Pons (tissue), 1 donor: ENCODE data around the gene SLC7A10.
"Not testable (repeated sequence)": the region's sequence is repeated elsewhere in the genome, so short reads cannot be mapped to it uniquely, and the experiment has no call there.

Source experiments
- DNase-seq: peaks from one replicate; pipeline ENCODE4 v3.0.0-alpha.2; 2016; ENCODE audit warnings: low spot score

The SLC7A10 gene

DNA sequence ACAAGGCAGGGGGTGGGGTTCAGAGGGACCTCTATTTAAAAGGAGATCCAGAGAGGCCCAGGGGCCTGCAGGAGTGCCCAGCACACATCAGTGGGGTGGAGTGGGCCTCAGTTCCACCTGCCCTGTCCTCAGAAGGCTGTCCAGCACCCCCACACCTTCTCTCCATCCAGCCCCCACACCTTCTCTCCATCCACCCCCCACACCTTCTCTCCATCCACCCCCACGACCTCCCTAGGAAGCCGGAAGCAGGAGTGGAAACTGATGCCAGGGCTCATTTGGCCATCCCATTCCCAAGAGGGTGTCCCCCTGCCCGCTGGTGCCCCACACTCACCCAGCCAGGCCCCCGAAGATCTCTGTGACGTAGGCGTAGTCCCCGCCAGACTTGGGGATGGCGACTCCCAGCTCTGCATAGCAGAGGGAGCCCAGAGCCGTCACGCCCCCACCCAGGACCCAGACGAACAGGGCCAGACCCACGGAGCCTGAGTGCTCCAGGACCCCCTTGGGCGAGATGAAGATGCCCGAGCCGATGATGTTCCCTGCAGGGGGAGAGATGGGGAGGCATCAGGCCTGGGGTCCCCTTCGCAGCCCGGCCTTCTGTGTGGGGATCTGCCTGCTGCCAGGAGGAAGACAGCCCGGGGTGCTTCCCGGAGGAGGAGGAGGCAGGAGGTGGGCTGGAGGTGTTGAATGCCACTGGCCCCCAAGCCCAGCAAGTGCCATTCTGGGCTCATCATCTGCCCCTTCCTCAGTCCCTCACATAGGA, 10.0 kb downstream of the SLC7A10 start:
- no peak for DNase-seq

DNA sequence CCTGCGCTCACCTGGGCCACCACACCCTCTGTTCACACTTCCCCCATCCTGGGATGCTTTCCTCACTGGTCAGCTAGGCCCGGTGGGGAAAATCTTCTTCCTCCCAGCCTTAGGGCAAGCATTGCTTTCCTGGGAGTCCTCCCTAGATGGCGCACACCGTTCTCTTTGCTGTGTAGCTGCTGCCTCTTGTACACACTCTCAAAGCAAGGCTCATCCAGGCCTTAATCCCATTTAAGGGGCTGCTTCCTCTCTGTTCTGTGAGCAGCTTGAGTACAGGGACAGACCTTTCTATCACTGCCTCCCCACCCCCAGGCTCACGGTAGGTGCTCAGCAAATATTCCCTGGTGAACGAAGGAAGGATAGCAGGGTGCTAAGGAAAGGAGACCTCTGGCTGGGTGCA, 11.1 kb downstream of the SLC7A10 start:
- no peak for DNase-seq

DNA sequence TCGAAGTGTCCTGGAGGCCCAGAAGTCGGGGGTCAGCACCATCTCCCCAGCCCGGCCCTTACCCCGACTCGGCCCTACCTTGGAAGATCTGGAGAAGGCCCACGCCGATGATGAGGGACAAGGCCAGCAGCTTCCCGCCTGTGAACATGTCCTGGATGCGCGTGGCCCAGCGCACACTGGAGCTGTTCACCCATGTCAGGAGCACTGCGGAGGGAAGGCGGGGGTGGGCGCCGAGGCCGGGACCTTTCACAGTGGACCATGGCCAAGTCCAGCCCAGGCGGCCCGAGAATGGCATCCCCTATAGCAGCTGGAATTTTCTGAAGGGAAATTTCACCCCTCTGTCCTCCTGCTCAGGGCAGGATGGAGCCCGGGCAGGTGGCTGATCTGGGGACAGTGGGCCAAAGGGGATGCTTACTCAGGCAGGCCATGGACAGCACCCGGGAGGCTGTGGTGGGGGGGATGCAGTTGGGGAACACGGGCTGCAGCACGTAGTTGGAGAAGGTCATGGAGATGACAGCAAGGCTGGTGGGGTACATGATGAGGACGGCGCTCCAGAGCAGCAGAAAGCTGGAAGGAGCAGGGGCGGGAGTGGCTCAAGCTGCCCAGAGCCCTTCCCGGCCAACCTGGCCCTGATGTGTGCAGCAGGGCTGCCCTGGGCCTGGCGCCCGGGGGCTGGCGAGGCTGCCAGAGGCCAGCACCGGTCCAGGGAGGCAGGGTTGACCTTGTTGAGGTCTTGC, 13.0 kb downstream of the SLC7A10 start:
- no peak for DNase-seq

DNA sequence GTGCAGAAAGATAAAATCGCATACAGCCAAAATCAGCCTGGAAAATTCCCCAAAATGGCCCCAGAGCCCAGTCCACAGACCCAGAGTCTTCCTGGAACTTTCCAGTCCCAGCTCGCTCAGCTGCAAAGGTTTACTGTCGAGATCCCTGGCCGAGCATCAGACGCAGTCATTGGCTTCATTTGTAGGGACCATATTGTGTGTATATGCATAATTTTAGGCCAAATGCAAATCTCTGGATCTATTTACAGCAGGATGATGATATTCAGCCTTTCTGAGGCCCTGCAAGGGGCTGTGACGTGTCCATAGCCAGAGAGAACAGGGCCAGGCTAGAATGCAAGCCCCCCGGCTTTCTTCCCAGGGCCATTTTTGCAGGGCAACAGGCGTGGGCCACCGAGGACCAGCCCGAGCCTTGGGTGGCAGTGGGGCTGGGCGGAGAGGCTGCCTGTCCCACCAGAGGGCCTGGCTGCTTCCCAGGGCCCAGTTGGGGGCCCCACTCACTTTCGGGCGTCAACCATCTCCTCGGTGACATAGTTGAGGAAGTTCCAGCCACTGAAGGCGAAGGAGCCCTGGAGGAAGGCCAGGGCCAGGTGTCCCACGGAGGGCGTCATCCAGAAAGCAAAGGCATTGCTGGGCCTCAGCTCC, 13.7 kb downstream of the SLC7A10 start:
- DNase-seq = no peak

DNA sequence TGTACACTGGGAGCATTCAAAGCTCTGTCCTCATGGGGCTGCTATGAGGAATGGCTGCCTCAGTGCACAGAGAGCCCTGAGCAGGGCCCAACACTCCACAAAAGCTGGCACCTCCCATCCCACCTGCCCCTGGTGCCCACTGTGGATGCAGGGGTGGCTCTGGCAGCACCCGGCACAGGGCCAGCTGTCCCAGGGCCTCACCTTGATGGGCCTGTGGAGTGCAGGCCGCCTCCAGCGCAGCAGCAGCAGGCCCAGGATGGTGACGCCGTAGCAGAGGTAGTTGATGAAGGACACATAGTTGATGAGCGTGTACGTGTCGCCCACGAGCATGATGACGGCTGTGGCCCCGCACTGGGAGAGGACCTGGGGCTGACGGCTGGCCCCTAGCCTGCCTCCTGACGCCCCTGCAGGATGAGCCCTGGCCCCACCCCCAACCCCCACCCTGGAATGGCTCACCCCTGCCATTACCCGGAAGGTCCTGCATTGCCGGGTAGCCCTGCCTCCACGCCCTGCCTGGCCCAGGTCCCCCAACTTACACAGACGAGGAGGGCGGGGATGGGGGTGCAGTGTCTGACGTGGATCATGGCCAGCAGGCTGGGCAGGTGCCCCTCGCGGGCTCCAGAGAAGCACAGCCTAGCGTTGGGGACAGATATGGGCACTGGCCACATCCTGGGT, 15.2 kb downstream of the SLC7A10 start:
- DNase-seq = no peak

DNA sequence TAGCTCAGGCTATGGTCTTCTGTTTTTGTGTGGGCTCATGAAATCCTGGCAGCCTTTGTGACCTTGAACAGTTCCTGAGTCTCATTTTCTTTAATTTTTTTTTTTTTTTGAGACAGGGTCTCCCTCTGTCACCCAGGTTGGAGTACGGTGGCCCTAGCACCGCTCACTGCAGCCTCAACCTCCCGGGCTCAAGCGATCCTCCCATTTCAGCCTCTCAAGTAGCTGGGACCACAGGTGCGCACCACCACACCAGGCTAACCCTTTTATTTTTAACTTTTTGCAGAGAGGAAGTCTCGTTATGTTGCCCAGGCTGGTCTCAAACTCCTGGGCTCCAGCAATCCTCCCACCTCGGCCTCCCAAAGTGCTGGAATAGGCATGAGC, 15.8 kb downstream of the SLC7A10 start:
- not testable (repeated sequence) for DNase-seq

DNA sequence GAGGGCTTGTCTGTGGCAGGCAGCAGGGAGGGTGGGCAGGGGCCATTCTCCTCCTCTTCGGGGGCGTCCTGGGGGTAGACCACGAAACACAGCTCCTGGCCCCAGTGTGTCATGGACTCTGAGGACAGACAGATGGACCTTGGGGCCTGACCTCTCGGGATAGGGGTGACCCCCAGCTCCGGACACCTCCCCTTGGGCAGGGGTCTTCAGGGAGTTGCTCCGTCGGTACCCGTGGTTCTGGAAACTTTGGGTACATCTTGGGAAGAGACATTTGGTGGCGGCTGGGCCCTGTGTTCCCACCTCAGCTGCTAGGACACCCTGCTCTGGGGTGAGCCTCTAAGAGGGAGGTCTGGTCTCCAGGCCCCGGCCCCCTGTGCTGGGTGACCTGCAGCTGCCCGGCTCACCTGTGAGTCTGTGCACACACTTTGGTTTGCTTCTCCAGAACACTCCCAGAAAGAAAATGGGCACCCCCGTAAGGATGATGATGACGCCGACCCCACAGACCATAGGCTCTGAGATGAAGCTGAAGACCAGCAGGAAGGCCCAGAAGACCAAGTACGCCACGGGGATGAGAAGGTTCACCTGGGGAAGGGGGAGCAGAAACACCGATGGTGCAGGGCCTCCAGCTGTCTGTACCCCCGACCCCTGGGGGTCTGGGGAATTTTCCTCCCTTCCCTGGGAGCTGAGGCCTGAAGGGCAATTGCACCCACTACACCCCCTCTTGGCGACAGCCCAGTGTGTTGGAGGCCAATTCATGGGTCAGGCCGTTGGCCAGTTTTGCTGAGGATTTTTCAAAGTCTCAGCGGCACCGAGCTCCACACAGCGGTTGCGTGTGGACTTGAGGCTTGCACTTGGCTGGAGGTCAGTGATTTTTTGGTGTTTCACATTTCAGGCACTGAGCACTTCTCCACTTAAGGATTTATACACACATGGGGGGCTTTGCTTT, 16.5 kb downstream of the SLC7A10 start:
- DNase-seq = peak; percentile 14

DNA sequence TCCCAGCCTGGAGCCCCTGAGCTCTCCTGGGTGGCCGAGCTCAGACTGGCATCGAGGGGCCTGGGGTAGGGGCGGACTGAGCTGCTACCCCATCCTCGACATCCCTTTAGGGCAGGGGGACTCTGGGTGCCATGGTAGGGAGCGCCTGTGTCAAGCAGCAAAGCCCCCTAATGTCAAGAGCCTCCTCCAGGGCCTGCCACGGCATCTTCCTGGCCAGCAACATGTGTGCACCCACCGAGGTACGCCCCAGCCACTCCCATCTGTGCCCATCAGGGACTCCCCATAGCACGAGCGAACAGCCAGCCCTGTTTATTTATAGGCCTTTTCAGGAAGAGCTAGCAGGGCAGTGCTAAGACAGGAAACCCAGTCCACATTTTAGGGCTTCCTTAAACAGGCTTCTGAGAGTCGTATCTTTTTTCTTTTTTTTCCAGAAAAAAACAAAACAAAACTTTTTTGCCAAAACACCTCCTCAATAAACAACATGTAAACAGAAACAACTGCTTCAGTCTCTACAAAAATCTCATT, 17.2 kb downstream of the SLC7A10 start:
- DNase-seq = peak; percentile 20

DNA sequence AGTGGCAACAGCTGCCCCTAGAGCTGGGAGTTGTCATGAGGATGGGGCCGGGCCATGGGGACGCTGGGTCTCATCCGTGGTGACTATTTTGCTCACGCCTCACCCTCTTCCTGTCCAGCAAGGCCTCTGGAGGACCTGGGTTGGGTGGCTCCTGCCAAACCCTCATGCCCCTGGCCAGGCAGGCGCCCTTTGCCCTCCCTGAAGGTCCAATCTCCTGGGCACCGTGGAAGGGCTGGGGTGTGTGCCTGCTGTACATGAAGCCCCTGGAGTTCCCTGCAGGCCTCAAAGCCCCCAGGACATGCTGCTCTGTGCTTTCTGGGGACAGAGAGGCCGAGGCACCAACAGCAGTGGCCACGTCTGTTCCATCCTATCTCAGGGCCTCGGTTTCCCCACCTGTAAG, 17.7 kb downstream of the SLC7A10 start:
- no peak for DNase-seq

DNA sequence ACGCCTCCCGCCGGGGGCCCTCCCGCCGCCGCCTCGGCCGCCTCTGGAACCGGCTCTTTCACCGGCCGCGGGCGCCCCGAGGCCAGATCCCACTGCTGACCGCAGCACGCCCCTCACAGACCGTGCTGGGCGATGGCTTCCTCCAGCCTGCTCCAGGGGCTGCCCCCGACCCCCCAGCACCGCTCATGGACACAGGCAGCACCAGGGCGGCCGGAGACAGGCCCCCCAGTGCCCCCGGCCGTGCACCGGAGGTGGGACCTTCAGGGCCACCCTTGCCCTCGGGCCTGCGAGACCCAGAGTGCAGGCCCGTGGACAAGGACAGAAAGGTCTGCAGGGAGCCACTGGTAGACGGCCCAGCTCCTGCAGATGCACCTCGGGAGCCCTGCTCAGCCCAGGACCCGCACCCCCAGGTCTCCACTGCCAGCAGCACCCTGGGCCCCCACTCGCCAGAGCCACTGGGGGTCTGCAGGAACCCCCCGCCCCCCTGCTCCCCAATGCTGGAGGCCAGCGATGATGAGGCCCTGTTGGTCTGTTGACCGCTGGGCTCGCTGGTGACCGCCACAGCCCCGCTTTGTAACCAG, 18.5 kb downstream of the SLC7A10 start:
- no peak for DNase-seq

DNA sequence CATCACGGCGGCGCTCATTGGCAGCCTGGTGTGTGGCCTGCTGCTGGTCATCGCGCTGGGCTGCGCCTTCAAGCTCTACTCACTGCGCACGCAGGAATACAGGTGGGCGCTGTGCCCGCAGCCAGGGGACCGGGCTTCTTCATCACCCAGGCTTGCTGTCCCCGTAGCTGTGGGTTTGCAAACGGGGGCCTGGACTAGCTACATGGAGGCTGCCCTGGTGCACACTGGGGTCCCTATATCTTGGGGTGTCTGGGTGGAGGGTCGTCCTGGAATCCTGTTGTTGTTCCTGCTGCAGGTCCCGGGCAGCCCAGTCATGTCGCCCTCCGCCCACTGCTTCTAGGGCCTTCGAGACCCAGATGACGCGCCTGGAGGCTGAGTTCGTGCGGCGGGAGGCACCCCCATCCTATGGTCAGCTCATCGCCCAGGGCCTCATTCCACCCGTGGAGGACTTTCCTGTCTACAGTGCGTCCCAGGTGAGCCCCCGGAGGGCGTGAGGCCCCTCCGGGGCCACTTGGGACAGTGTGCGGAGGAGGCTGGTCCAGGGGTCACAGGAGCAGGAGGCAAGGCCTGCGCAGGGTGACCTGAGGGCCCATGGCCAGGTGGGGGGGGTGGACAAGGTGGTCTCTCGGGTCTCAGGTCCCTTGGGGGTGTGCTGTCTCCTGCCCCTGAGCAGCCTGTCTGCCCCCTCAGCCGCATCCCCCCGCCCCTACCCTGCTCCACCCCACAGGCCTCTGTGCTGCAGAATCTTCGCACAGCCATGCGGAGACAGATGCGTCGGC, 19.2 kb downstream of the SLC7A10 start:
- DNase-seq = no peak

DNA sequence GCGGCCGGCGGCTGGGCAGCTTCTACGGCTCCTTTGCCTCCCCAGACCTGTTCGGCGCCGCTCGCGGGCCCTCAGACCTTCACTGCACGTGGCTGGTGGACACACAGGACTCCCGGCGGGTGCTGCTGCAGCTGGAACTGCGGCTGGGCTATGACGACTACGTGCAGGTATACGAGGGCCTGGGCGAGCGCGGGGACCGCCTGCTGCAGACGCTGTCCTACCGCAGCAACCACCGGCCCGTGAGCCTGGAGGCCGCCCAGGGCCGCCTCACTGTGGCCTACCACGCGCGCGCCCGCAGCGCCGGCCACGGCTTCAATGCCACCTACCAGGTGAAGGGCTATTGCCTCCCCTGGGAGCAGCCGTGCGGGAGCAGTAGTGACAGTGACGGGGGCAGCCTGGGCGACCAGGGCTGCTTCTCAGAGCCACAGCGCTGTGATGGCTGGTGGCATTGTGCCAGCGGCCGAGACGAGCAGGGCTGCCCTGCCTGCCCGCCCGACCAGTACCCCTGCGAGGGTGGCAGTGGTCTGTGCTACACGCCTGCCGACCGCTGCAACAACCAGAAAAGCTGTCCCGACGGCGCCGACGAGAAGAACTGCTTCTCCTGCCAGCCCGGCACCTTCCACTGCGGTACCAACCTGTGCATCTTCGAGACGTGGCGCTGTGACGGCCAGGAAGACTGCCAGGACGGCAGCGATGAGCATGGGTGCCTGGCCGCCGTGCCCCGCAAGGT, 20.0 kb downstream of the SLC7A10 start:
- no peak for DNase-seq

DNA sequence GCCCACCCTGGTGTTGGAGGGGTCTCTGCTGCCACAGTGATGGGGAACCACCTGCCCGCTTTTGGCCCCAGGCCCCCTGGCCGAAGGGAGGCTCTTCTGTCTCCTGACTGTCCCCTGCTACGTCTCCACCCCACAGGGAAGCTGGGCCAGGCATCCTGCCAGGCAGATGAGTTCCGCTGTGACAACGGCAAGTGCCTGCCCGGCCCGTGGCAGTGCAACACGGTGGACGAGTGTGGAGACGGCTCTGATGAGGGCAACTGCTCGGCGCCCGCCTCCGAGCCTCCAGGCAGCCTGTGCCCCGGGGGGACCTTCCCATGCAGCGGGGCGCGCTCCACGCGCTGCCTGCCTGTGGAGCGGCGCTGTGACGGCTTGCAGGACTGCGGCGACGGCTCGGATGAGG, 20.5 kb downstream of the SLC7A10 start:
- DNase-seq = no peak

DNA sequence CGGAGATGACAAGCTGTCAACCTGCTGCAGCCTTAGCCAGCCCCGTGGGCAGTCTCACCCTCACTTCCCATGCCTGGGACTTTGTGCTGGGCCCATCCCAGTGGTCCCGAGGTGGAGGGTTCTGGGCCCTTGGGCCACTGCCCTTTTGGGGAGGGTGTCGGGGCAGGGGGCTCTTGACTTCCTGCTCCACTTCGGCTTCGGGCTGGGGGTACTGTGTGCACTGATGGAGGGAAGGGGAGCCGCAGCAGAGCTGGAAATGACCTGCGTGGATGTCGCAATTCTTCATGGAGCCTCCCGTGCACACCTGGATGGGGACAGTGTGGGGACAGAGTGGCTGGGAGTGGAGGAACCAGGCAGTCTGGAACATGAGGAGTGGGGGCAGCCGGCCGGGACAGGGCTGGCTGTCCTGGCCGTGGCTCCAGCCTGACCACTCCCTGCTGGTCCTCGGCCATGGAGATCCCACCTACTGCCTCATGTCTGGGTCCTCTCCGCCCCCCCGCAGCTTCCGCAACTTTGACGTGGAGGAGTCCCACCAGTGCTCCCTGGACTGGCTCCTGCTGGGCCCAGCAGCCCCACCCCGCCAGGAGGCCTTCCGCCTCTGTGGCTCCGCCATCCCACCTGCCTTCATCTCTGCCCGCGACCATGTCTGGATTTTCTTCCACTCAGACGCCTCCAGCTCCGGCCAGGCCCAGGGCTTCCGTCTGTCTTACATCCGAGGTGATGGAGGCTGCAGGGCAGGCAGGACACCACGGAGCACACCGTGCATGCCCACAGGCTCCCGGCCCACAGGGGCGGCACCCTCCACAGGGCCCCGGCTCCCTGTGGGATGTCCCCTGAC, 21.3 kb downstream of the SLC7A10 start:
- DNase-seq = no peak

DNA sequence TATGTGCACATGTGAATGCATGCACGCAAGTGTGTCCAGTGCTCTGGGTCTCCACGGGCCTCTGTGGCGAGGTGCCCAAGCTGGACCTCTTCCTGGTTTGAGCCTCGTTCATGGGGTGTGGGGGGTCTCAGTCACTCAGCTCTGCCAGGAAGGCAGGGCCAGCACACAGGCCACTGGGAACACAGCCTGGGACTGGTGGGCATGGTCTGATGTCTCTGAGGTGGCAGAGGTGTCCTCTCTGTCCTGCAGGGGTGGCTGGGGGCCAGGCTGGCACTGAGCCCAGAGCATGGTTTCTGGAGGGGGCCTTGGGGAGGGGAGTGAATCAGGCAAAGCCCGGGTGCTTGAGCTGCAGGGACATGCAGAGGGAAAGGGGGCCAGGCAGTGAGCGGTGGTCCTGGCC, 22.1 kb downstream of the SLC7A10 start:
- DNase-seq = no peak

DNA sequence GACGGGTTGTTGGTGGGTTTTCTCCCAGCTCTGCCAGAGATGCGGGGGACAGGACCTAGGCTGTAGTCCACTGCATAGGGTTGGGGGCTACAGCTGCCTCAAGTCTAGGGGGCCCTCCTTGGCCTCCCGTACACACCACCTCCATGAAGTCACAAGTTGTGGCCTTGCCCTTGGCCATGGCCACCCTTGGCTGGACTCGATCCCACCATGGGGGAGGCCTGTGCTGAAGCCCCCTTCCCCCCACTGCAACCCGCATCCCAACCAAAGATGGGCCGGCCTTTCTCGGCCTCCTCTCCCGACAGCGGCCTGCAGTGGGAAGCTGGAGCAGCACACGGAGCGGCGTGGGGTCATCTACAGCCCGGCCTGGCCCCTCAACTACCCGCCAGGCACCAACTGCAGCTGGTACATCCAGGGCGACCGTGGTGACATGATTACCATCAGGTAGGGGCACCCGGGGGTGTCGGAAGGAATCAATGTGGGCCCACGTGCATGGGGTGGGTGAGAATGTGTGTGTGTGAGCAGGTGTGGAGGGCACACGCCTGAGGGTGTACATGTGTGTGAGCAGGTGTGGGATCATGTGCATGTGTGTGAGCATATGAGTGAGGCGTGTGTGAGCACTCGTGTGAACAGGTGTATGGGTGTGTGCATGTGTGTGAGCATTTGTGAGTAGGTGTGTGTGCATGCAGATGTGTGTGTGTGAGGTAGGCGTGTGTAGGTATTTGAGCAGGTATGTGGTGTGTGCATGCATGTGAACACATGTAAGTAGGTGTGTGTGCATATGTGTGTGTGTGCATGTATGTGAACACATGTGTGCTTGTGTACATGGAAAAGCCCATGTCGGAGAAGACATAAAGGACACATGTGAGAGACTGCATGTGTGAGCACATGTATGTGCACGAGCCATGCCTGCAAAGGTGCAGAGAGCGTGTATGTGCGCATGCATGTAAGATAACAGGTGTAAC, 22.8 kb downstream of the SLC7A10 start:
- DNase-seq = no peak

DNA sequence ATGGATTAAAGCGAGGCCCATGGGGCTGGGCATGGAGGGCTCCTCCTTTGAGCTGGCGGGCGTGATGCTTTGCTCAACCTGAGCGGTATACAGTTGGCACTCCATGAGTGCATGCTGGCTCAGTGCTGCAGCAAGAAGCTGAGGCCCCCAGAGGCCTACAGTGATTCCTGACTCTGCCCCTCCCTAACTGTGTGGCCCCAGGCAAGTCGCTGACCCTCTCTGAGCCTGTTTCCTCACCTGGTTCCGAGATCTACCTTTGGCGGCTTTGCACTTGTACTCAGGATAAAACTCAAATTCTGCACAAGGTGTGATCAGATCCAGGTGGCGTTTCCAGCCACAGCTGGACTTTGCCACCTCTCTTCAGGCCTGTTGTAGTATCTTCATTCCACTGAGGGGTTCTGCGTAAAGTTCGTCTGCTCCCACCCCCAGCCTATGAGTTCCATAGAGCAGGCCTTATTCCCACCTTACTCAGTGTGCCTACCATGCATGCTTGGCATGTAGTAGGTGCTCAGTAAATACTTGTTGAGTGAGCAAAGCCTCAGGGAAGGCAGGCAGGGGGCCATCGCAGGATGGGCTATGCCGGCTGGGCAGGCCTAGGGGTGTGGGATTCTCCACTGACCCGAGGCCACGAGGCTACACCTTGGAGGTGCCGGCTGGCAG, 23.6 kb downstream of the SLC7A10 start:
- DNase-seq = no peak
